Astrocyte (in vitro differentiated cells and primary cell): ENCODE measurements around the gene DOCK2. TPM values are rescaled to one million over a fixed set of nuclear protein-coding genes. Genes with fewer than 3 reads are reported as not detected.
"Not testable (repeated sequence)": the region's sequence is repeated elsewhere in the genome, so short reads cannot be mapped to it uniquely, and the experiment has no call there.

Experiments
- DNase-seq: peaks from one replicate; pipeline ENCODE4 v3.0.0-alpha.2; 2010; ENCODE audit warnings: low read depth
- FAIRE-seq: peaks from 2 replicates; lab custom pipeline; 2011; peaks lifted over from hg19 to GRCh38; lab: Jason Lieb, UNC
- H2AFZ ChIP-seq: 2 replicates; pipeline ENCODE4 v1.6.0; 2012; ENCODE audit warnings: low read depth, low read length, inconsistent platforms
- H3K27ac ChIP-seq: 2 replicates; pipeline ENCODE4 v1.5.1; 2011; ENCODE audit warnings: low read depth, low read length, inconsistent platforms
- H3K27me3 ChIP-seq: 2 replicates; pipeline ENCODE4 v1.6.0; 2011; ENCODE audit warnings: low read length, inconsistent platforms; ENCODE audit not compliant: insufficient read depth
- H3K36me3 ChIP-seq: 2 replicates; pipeline ENCODE4 v1.5.1; 2011; ENCODE audit warnings: low read length, inconsistent platforms; ENCODE audit not compliant: insufficient read depth
- H3K4me1 ChIP-seq: 2 replicates; pipeline ENCODE4 v1.5.1; 2011; ENCODE audit warnings: low read length, inconsistent platforms; ENCODE audit not compliant: insufficient read depth
- H3K4me2 ChIP-seq: 2 replicates; pipeline ENCODE4 v1.6.0; 2012; ENCODE audit warnings: low read length, inconsistent platforms
- H3K4me3 ChIP-seq: 2 replicates; pipeline ENCODE4 v1.5.1; 2011; ENCODE audit warnings: low read depth, mild to moderate bottlenecking, low read length, inconsistent platforms; ENCODE audit not compliant: insufficient read depth
- H3K79me2 ChIP-seq: 2 replicates; pipeline ENCODE4 v1.6.0; 2012; ENCODE audit warnings: mild to moderate bottlenecking, low read length, inconsistent platforms; ENCODE audit not compliant: insufficient read depth
- H3K9ac ChIP-seq: 2 replicates; pipeline ENCODE4 v1.6.0; 2012; ENCODE audit warnings: mild to moderate bottlenecking, low read length, inconsistent platforms
- H3K9me3 ChIP-seq: 2 replicates; pipeline ENCODE4 v1.5.1; 2012; ENCODE audit warnings: low read depth, mild to moderate bottlenecking, low read length, inconsistent platforms; ENCODE audit not compliant: insufficient read depth
- H4K20me1 ChIP-seq: 2 replicates; pipeline ENCODE4 v1.6.0; 2012; ENCODE audit warnings: low read length, inconsistent platforms; ENCODE audit not compliant: insufficient read depth
- H3K27ac Mint-ChIP-seq: one replicate; pipeline ENCODE4 v1.8.0; 2021; ENCODE audit warnings: mild to moderate bottlenecking, mixed read lengths; ENCODE audit not compliant: unreplicated experiment
- H3K27me3 Mint-ChIP-seq: one replicate; pipeline ENCODE4 v1.8.0; 2021; ENCODE audit warnings: low read depth, mixed read lengths; ENCODE audit not compliant: unreplicated experiment
- H3K36me3 Mint-ChIP-seq: one replicate; pipeline ENCODE4 v1.8.0; 2021; ENCODE audit warnings: low read depth, mixed read lengths; ENCODE audit not compliant: unreplicated experiment
- H3K4me1 Mint-ChIP-seq: one replicate; pipeline ENCODE4 v1.8.0; 2021; ENCODE audit warnings: low read depth, mixed read lengths; ENCODE audit not compliant: unreplicated experiment
- H3K4me3 Mint-ChIP-seq: one replicate; pipeline ENCODE4 v1.8.0; 2021; ENCODE audit warnings: mild to moderate bottlenecking, moderate library complexity, mixed read lengths; ENCODE audit not compliant: unreplicated experiment
- H3K9me3 Mint-ChIP-seq: one replicate; pipeline ENCODE4 v1.8.0; 2021; ENCODE audit warnings: mild to moderate bottlenecking, mixed read lengths; ENCODE audit not compliant: unreplicated experiment
- CTCF ChIP-seq: IDR thresholded peaks from 2 replicates; pipeline ENCODE4 v1.5.1; 2011; ENCODE audit warnings: low read depth, mild to moderate bottlenecking, inconsistent platforms, low read length, moderate library complexity; ENCODE audit not compliant: insufficient read depth
- EZH2 ChIP-seq: IDR thresholded peaks from 2 replicates; pipeline ENCODE4 v1.6.1; 2012; ENCODE audit warnings: mild to moderate bottlenecking, low read length, inconsistent platforms; ENCODE audit not compliant: insufficient read depth
- total RNA-seq: library from RNA; stranded (reverse); gene quantifications from 2 replicates; pipeline ENCODE4 v1.2.1, GENCODE V29; 2021

The DOCK2 gene
- total RNA-seq, 1 donor from 2014 or later: 0.66 TPM

GRCh38 chr5:169834540-169834939 is 197.5 kb downstream of the DOCK2 start:
- H2AFZ ChIP-seq, FAIRE-seq, H3K27me3 ChIP-seq, H3K36me3 Mint-ChIP-seq, H4K20me1 ChIP-seq, H3K27ac ChIP-seq, H3K4me1 ChIP-seq, H3K27ac Mint-ChIP-seq, H3K27me3 Mint-ChIP-seq, DNase-seq, H3K9me3 ChIP-seq, H3K4me1 Mint-ChIP-seq, H3K36me3 ChIP-seq, H3K9ac ChIP-seq, H3K4me2 ChIP-seq, H3K4me3 ChIP-seq, H3K9me3 Mint-ChIP-seq, H3K4me3 Mint-ChIP-seq, H3K79me2 ChIP-seq: not testable (repeated sequence)

DNA sequence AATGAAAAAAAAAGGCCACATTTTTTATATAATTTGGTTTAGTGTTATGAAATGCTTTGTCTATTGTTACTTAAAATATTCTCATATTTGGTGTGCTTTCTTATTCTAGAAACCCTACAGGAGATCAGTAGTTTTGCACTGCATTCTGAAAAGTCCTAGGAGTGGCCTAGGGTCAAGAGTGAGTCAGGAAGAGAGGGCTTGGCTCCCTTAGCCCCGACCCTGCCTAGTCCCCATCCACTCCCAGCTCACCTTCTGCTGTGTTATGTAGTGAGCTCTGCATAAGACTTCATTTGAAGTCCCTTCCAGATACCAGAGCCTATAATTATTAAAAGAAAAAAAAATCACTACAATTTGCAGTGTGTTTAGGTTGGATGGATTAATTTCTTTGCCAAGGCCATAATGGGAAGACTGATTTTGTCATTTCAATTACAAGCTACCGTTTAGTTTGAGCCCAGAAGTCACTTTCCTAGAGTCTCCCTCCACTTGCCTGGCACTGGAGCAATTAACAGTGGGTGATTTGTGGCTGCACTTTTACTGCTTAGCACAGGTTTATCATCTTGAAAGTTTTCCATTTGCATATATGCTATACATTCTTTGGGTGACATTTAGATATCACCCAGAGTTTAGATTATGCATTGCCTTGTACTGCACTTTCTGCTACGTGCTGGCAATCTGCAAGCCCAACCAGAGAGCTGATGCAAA is 199.9 kb downstream of the DOCK2 start:
- Histone ChIP-seq H3K79me2 (no peaks in the 10 kb centered on the region), H3K4me3 (no peak overlapping the region), H3K4me2 (no peak overlapping the region), H3K27me3 (no peaks in the 10 kb centered on the region), H2AFZ (no peak overlapping the region), H3K36me3 (no peaks in the 10 kb centered on the region), H3K27ac (no peak overlapping the region), H3K9ac (no peak overlapping the region), H4K20me1 (no peaks in the 10 kb centered on the region), H3K9me3 (no peaks in the 10 kb centered on the region), H3K4me1 (no peaks in the 10 kb centered on the region)
- Mint-ChIP-seq H3K4me3 (no peak overlapping the region), H3K9me3 (peaks cover 4% of the 10 kb centered on the region), H3K27me3 (peaks cover 6% of the 10 kb centered on the region), H3K4me1 (no peaks in the 10 kb centered on the region), H3K27ac (no peak overlapping the region), H3K36me3 (no peaks in the 10 kb centered on the region)
- no peak for DNase-seq
- FAIRE-seq: no peak
- TF ChIP-seq EZH2: no peak
- no peak for TF ChIP-seq CTCF

DNA sequence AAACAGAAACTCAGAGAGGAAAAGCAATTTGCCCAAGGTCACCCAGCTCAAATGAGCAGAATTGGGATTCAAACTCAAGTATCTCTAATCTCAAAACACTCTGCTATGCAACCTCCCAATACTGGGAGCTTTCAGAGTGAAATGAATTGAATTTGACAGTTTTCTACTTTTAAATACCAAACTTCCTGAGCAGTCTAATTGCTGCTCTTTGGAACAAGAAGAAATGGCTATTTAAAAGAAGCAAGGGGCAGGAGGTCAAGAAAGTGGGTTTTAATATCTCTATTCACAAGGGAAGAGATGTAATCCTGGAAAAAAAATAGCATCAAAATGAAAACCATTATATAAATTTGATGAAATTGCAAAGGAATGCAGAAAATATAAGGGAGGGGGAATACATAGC is 200.6 kb downstream of the DOCK2 start:
- Mint-ChIP-seq H3K36me3 (no peaks in the 10 kb centered on the region), H3K9me3 (peaks cover 4% of the 10 kb centered on the region), H3K27me3 (peaks cover 6% of the 10 kb centered on the region), H3K4me3 (no peak overlapping the region), H3K27ac (no peak overlapping the region), H3K4me1 (no peaks in the 10 kb centered on the region)
- no peak for FAIRE-seq
- H3K4me3 ChIP-seq: no peak overlapping the region
- no peak overlapping the region for H3K9ac ChIP-seq
- H4K20me1 ChIP-seq: no peaks in the 10 kb centered on the region
- TF ChIP-seq EZH2 (no peak), CTCF (no peak)
- H3K4me1 ChIP-seq: no peaks in the 10 kb centered on the region
- no peak overlapping the region for H3K4me2 ChIP-seq
- no peak overlapping the region for H2AFZ ChIP-seq
- H3K36me3 ChIP-seq: no peaks in the 10 kb centered on the region
- H3K27ac ChIP-seq: no peak overlapping the region
- H3K9me3 ChIP-seq: no peaks in the 10 kb centered on the region
- DNase-seq: no peak
- no peaks in the 10 kb centered on the region for H3K27me3 ChIP-seq
- no peaks in the 10 kb centered on the region for H3K79me2 ChIP-seq
